Activated CD8-positive, alpha-beta memory T cell treated with anti-CD3 and anti-CD28 coated beads, Interleukin-2, amount 50 U/mL, for 4 hours (primary cell): ENCODE results near the gene IGFL1.
"Not testable (repeated sequence)": the region's sequence is repeated elsewhere in the genome, so short reads cannot be mapped to it uniquely, and the experiment has no call there.

Source experiments
- DNase-seq: peaks from one replicate; pipeline ENCODE4 v3.0.0-alpha.2; 2020

IGFL1 gene

GRCh38 chr19:46226438-46226973, 3.0 kb upstream of the IGFL1 start:
- no peak for DNase-seq

- DNase-seq = no peak
Observed at GRCh38 chr19:46232029-46232428, 2.5 kb downstream of the IGFL1 start.

GRCh38 chr19:46232468-46232867, 2.9 kb downstream of the IGFL1 start:
- no peak for DNase-seq

- no peak for DNase-seq
Observed at GRCh38 chr19:46232938-46233621, 3.5 kb downstream of the IGFL1 start.

- DNase-seq = not testable (repeated sequence)
Observed at GRCh38 chr19:46233871-46234270, 4.3 kb downstream of the IGFL1 start.

GRCh38 chr19:46238141-46238540, 8.6 kb downstream of the IGFL1 start:
- not testable (repeated sequence) for DNase-seq

GRCh38 chr19:46239193-46240024, 9.9 kb downstream of the IGFL1 start:
- DNase-seq = no peak

- no peak for DNase-seq
Observed at GRCh38 chr19:46240693-46241092, 11.2 kb downstream of the IGFL1 start.

GRCh38 chr19:46241626-46242025, 12.1 kb downstream of the IGFL1 start:
- no peak for DNase-seq

GRCh38 chr19:46243081-46243654, 13.6 kb downstream of the IGFL1 start:
- not testable (repeated sequence) for DNase-seq

GRCh38 chr19:46250076-46250735, 20.7 kb downstream of the IGFL1 start:
- DNase-seq = no peak

- no peak for DNase-seq
Observed at GRCh38 chr19:46251416-46251815, 21.9 kb downstream of the IGFL1 start.

- no peak for DNase-seq
Observed at GRCh38 chr19:46254776-46255175, 25.2 kb downstream of the IGFL1 start.

GRCh38 chr19:46256855-46257254, 27.3 kb downstream of the IGFL1 start:
- no peak for DNase-seq

- not testable (repeated sequence) for DNase-seq
Observed at GRCh38 chr19:46261501-46261900, 32.0 kb downstream of the IGFL1 start.

- DNase-seq = peak; percentile 45
Observed at GRCh38 chr19:46262684-46263296, 33.2 kb downstream of the IGFL1 start.

- DNase-seq = not testable (repeated sequence)
Observed at GRCh38 chr19:46264801-46265200, 35.3 kb downstream of the IGFL1 start.

GRCh38 chr19:46265217-46265828, 35.8 kb downstream of the IGFL1 start:
- peak; percentile 68 for DNase-seq

- DNase-seq = no peak
Observed at GRCh38 chr19:46269101-46269500, 39.6 kb downstream of the IGFL1 start.

- DNase-seq = no peak
Observed at GRCh38 chr19:46270521-46271256, 41.1 kb downstream of the IGFL1 start.

- no peak for DNase-seq
Observed at GRCh38 chr19:46271481-46272197, 42.1 kb downstream of the IGFL1 start.
